SIG-M5 (cell line): ENCODE data around the gene GCC2.
"Not testable (repeated sequence)": the region's sequence is repeated elsewhere in the genome, so short reads cannot be mapped to it uniquely, and the experiment has no call there.

Experiments
- DNase-seq: peaks from one replicate; lab custom pipeline; 2025; lab: John Stamatoyannopoulos, UW

The GCC2 gene, protein sequence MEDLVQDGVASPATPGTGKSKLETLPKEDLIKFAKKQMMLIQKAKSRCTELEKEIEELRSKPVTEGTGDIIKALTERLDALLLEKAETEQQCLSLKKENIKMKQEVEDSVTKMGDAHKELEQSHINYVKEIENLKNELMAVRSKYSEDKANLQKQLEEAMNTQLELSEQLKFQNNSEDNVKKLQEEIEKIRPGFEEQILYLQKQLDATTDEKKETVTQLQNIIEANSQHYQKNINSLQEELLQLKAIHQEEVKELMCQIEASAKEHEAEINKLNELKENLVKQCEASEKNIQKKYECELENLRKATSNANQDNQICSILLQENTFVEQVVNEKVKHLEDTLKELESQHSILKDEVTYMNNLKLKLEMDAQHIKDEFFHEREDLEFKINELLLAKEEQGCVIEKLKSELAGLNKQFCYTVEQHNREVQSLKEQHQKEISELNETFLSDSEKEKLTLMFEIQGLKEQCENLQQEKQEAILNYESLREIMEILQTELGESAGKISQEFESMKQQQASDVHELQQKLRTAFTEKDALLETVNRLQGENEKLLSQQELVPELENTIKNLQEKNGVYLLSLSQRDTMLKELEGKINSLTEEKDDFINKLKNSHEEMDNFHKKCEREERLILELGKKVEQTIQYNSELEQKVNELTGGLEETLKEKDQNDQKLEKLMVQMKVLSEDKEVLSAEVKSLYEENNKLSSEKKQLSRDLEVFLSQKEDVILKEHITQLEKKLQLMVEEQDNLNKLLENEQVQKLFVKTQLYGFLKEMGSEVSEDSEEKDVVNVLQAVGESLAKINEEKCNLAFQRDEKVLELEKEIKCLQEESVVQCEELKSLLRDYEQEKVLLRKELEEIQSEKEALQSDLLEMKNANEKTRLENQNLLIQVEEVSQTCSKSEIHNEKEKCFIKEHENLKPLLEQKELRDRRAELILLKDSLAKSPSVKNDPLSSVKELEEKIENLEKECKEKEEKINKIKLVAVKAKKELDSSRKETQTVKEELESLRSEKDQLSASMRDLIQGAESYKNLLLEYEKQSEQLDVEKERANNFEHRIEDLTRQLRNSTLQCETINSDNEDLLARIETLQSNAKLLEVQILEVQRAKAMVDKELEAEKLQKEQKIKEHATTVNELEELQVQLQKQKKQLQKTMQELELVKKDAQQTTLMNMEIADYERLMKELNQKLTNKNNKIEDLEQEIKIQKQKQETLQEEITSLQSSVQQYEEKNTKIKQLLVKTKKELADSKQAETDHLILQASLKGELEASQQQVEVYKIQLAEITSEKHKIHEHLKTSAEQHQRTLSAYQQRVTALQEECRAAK (N-terminal part only)

DNA sequence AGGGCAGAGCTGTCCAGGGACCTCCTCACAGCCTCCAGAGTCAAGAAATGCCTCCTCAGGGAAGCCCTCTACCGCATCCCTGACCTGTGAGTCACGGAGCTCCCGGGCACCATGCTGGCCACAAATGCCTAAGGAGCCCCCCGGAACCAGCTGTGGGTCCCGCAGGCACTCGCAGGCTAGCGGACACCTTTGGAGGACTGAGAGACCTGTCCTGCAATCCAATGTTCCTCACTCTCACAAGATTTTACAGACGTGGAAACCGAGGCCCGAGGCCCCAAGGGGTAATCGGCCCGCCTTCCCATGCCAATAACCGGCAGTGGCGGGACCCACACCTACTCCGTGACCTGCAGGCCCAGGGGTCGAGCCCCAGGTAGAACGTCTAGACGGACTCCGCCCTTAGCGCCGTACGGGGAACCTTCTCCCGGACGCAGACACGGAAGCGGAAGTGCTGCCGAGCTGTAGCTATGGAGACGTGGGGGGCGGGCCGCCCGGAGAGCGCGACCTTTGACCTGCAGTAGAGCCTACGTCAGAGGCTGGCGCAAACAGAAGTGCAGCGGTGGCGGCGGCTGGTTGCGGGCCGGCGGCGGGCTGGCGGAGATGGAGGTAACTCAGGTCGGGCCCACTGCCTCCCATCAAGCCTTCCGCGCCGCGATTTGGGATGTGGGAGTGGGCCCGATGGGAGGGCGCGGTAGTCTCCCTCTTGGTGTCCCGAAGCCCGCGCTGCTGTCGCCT, at the start of gene GCC2:
Gene GCC2, plus strand, starts transcription at position 529 of the 732 bp plus-strand sequence. Its CDS starts 69 bp downstream, at position 598.
- DNase-seq, result peak; percentile 68

DNA sequence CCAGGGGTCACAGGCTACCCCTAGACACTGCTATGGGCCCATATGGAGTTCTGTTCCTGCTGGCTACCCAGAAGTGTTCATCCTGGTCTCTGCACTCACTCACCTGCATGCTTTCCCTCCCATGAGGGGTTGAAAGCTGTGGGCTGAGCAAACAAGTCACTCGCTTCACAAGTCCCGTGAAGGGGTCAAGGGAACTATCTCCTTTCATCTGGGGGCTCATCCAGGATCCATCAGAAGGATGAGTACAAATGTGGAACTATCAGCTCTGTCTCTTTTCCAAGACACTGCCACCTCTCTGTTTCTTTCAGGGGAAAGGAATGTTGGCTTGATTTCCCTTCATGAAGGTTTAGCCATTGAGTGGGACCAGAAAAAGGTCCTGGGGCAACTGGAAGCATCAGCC, 49.5 kb upstream of the GCC2 start:
- no peak for DNase-seq

GRCh38 chr2:108401800-108402199, 47.2 kb upstream of the GCC2 start:
- DNase-seq, result no peak

DNA sequence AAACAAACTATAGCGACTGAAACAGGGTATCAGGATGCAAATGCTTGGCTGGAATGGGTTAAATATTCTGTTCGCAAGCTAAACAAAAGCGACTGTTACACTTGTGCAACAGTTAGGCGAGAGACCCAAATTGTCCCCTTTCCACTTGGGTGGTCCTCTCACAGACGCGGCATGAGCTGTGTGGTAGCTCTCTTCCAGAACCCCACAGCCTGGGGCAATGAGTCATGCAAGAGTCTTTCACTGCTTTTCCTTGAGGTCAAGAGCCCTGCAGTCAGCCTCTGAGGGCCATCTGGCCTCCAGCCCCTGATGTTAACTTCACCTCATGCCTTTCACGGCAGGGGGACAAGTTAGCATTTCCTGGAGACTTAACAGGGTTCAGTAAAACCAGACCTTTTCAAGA, 45.5 kb upstream of the GCC2 start:
- DNase-seq, result no peak

- no peak for DNase-seq
Measured at GRCh38 chr2:108404784-108405397, 44.1 kb upstream of the GCC2 start.

GRCh38 chr2:108407864-108408729, 40.9 kb upstream of the GCC2 start:
- DNase-seq, result no peak

- DNase-seq, result no peak
Measured at GRCh38 chr2:108409768-108410167, 39.2 kb upstream of the GCC2 start.

DNA sequence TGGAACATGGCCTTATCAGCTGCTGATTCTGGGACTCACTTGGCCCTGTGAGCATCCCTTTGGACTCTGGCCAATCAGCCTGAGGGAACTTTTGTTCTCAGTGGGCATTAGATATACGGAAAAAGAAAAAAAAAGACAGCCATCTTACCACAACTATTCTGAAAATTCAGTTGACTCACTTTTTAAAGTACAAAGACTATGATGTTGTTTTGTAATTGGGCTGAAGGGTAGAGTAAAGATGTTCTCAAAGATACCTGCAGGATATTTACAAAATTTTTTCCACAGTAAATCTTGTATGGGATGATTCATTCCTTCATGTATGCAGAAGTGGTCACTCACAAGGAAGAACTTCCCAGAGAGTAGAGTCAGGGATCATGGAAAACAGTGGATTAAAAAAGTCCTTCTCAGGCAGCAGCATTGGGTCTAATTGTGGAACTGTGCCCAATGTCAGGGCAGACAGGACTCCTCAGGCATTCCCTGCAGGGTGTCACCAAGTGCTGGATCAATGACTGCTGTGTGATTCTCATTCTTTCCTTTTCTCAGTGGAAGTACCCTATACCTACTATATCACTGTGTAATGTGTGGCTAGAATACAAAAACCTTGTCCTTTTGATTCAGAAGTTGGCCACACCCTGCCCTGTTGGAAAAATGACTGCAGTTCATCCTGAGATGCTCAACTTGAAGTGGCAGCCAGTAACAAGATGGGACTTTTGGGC, 35.9 kb upstream of the GCC2 start:
- no peak for DNase-seq

GRCh38 chr2:108413711-108414095, 35.3 kb upstream of the GCC2 start:
- no peak for DNase-seq

GRCh38 chr2:108414256-108414876, 34.6 kb upstream of the GCC2 start:
- no peak for DNase-seq

DNA sequence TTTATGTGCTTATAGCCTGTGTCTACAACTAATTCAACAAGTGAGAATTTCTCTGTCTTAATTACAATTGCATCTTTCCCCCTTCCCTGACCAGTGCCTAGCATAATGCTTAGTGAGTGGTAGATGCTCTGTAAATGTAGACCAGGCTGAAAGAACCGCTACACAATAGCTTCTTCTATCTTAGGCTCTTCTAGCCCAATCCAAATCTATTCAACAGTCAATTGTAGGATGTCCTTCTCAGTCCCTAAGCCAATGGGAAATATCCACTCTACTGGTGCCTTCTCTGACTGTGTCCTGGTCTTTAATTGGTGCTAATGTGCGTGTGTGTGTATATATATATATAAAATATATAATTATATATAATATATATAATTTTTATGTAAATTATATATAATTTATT, 34.1 kb upstream of the GCC2 start:
- no peak for DNase-seq

DNA sequence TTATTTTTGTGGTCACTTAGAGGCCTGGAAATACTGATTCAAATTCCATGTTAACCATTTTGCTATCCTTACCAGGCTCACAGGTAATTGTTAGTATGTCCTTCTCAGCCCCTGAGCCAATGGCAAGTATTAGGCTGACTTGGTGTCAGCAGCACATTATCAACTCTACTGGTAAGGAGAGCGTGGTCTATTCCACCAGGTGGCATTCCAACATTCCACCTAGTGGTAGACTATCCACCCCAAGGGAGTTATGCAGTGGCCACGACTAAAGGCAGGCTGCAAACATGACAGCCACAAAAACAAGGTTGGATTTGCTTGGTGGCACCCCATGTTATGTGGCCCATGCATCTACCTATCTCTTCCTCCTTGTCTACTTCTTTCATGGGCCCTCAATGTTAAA, 31.8 kb upstream of the GCC2 start:
- DNase-seq, result no peak

GRCh38 chr2:108418416-108418815, 30.6 kb upstream of the GCC2 start:
- DNase-seq, result no peak

DNA sequence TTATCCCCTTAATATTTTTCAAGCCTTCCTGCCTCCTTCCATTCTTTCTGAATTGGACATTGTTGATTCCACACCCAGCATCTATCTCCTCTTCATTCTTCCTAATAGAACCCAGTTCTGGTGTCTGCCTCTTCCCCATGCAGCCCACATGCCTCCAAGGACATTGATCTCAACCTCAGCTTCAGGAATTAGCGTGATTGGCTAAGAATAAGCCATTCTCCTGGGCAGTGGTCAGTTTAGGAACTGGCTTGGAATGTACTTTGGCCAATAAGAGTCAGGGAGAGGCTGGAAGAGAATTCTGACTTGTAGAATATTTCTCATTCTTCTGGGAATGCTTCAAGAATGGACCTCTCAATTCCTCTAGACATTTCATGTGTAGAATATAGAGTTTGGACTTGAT, 25.9 kb upstream of the GCC2 start:
- DNase-seq, result no peak

DNA sequence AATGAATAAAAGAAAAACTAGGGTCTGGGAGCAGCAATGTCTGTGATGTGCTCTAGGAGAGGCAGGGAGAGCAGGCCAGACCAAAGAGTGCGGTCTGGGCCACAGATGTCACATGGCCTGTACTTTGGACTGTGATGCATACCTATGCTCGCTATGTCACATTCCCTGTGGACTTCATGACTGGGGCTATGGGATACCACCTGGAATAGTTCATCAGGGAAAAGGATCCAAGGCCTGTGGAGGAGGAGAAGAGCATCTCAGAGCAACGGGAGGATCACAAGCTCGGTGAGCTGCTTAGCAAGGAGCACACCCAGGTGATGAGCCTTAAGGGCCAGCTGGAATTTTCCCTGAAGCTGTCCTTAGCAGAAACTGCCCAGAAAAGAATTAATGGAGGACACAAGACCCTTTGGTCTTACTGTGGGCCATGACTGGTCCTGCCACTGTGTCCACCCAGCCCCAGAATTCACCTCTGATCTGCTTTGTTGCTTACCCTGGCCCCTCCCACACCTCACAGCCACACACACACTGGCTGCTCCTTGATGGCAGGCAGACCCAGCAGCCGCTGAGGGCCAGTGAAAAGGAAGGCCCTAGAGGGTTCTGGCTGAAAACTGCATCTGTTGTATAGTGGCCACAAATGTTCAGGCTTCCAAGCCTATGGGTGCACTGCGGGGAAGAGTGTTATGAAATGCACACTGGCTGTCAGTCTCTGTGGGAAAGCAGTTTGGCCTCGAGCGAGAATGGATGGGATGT, 25.3 kb upstream of the GCC2 start:
- DNase-seq, result no peak

- no peak for DNase-seq
Measured at GRCh38 chr2:108428286-108429009, 20.6 kb upstream of the GCC2 start.

DNA sequence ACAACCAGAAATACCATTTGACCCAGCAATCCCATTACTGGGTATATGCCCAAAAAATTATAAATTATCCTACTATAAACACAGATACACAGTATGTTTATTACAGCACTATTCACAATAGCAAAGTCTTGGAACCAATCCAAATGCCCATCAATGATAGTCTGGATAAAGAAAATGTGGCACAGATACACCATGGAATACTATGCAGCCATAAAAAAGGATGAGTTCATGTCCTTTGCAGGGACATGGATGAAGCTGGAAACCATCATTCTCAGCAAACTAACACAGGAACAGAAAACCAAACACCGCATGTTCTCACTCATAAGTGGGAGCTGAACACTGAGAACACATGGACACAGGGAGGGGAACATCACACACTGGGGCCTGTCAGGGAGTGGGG, 13.4 kb upstream of the GCC2 start:
- not testable (repeated sequence) for DNase-seq

GRCh38 chr2:108436976-108437375, 12.0 kb upstream of the GCC2 start:
- DNase-seq, result no peak
